Common myeloid progenitor, CD34-positive (primary cell): ENCODE results near the gene GTF3C1.
"Not testable (repeated sequence)": the region's sequence is repeated elsewhere in the genome, so short reads cannot be mapped to it uniquely, and the experiment has no call there.

Source experiments
- CTCF ChIA-PET: fragments of 350-600 bp; sonication (Branson Sonifier 250); formaldehyde crosslinking; loops from one replicate; lab custom pipeline; 2021; ENCODE audit warnings: antibody characterized with exemption; lab: Charles Lee
- POLR2A ChIA-PET: fragments of 350-600 bp; sonication (Branson Sonifier 250); formaldehyde crosslinking; loops from one replicate; lab custom pipeline; 2021; ENCODE audit warnings: antibody characterized with exemption; lab: Charles Lee
- DNase-seq, 3 donors: peaks; one replicate each; pipeline versions ENCODE4 v3.0.0 to v3.0.0-alpha.2; 2013
- H3K27ac ChIP-seq, 2 experiments: 1 replicate in 1 of 2; 2 replicates in 1 of 2; pipeline ENCODE4 v1.7.0; 2013; ENCODE audit warnings: inconsistent platforms in 2 of 2, low read length in 2 of 2, mild to moderate bottlenecking in 2 of 2, low read depth in 1 of 2, moderate library complexity in 1 of 2; ENCODE audit not compliant: severe bottlenecking in 2 of 2, insufficient read depth in 1 of 2, poor library complexity in 1 of 2
- H3K27me3 ChIP-seq, 5 experiments: replicated peaks in 2 of 5; 1 replicate in 3 of 5; 2 replicates in 2 of 5; pipeline versions ENCODE4 v1.6.1 to v1.7.0; 2013; ENCODE audit warnings: low read length in 4 of 5, mild to moderate bottlenecking in 2 of 5, moderate library complexity in 2 of 5, inconsistent platforms in 1 of 5; ENCODE audit not compliant: insufficient read depth in 5 of 5, control insufficient read depth in 4 of 5
- H3K36me3 ChIP-seq, 4 experiments: 1 replicate in 2 of 4; 2 replicates in 2 of 4; pipeline versions ENCODE4 v1.6.1 to v1.7.0; 2013; ENCODE audit warnings: low read length in 3 of 4, control low read depth in 1 of 4, mild to moderate bottlenecking in 1 of 4; ENCODE audit not compliant: control insufficient read depth in 4 of 4, insufficient read depth in 4 of 4
- H3K4me1 ChIP-seq, 4 experiments: 1 replicate in 3 of 4; 2 replicates in 1 of 4; pipeline versions ENCODE4 v1.6.1 to v1.7.1; 2013; ENCODE audit warnings: low read length in 3 of 4, mild to moderate bottlenecking in 3 of 4, control low read depth in 1 of 4, inconsistent platforms in 1 of 4, moderate library complexity in 1 of 4; ENCODE audit not compliant: control insufficient read depth in 4 of 4, insufficient read depth in 4 of 4; ENCODE audit errors: control extremely low read depth in 1 of 4
- H3K4me3 ChIP-seq, 7 experiments: 1 replicate in 4 of 7; 2 replicates in 3 of 7; pipeline versions ENCODE4 v1.5.1 to v1.7.0; 2013; ENCODE audit warnings: mild to moderate bottlenecking in 7 of 7, low read length in 6 of 7, moderate library complexity in 6 of 7, inconsistent platforms in 2 of 7, low read depth in 2 of 7, control low read depth in 1 of 7; ENCODE audit not compliant: insufficient read depth in 4 of 7, control insufficient read depth in 1 of 7; ENCODE audit errors: extremely low read depth in 1 of 7
- H3K9me3 ChIP-seq, 5 experiments: 1 replicate in 4 of 5; 2 replicates in 1 of 5; pipeline versions ENCODE4 v1.6.1 to v1.7.1; 2013; ENCODE audit warnings: low read length in 4 of 5, mild to moderate bottlenecking in 2 of 5, inconsistent platforms in 1 of 5, low read depth in 1 of 5, moderate library complexity in 1 of 5; ENCODE audit not compliant: control insufficient read depth in 4 of 5, insufficient read depth in 2 of 5; ENCODE audit errors: control extremely low read depth in 1 of 5
- WGBS: methylation state at CpG from one replicate; pipeline ENCODE4 v1.1.5; 2013; ENCODE audit not compliant: insufficient coverage; 5-methylcytosine and 5-hydroxymethylcytosine counted together

The GTF3C1 gene

DNA sequence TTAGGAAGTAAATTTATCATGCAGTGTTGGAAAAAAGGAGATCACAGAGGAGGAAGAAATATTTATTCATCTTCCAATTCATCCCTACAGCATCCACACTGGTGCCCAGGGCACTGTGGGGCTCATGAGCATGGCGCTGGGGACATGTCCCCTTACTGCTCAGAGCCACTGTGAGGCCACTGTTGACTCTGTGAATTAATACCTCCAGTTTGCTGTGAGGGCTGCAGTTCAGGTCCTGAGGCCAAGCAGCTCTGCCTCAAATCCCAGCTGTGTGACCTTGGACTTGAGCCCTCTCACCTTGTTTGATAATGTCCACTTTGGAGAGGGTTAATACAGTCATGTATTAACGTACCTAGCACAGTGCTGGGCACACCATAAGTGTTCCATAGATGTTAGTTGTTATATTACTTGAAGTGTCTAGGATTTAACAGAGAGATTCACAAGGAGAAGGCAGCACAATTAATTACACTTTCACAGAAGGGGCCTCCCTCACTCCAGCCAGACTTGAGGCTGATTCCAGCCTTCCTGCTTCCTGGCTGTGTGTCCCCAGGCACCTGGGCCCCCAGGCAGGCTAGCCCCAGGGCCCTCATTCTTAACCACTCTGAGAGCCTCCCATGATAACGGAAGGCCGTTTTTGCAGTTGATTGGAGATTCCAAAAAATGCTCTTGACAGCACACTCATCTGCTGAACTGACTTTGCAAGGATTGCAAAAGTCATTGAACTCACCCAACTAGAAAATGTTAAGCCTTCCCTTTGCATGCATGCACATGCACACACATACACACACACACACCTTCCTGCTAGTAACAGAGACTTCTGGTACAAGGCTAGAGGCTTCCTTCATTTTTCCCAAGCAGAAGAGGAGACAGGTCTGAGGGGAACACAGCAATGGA is 29.6 kb upstream of the GTF3C1 start:
- WGBS = 100% methylated on average over 3 of the region's 4 CpGs
- CTCF ChIA-PET = no interaction called here
- H3K27ac ChIP-seq = no peak overlapping the region

DNA sequence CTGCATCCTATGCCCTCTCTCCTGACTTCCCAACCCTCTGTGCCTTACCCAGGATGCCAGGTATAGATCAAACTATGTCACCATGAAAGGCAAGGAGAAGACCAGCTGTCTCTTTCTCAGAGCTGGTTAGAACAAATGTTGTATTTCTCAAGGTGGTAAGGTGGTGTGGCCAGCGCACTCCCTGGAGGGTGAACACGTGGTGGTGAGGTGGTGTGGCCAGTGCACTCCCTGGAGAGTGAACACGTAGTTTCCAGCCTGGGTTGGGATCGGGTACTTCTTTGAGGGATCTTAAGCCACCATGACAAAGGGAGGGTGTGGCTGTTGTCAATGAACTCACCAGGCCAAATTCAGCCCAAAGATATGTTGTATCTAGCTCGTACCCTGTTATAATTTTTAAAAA is 27.0 kb upstream of the GTF3C1 start:
- ChIA-PET POLR2A (no interaction called here), CTCF (no interaction called here)
- WGBS = 73% methylated on average over 4 of the region's 5 CpGs
- Histone ChIP-seq H3K36me3 (peaks cover 0 to 5% (median 2%) of the 10 kb centered on the region in 4 experiments), H3K4me1 (no peaks in the 10 kb centered on the region), H3K9me3 (no peaks in the 10 kb centered on the region), H3K27ac (no peak overlapping the region), H3K27me3 (no peaks in the 10 kb centered on the region), H3K4me3 (no peak overlapping the region)
- no peak for DNase-seq

More for the DNA sequence above, 29.6 kb upstream of the GTF3C1 start:
- H3K36me3 ChIP-seq = peaks cover 0 to 8% (median 5%) of the 10 kb centered on the region in 4 experiments
- DNase-seq = no peak
- peaks cover 0 to 6% (median 0%) of the 10 kb centered on the region in 4 experiments for H3K4me1 ChIP-seq
- H3K27me3 ChIP-seq = no peaks in the 10 kb centered on the region
- no peaks in the 10 kb centered on the region for H3K9me3 ChIP-seq
- no peak overlapping the region for H3K4me3 ChIP-seq
- POLR2A ChIA-PET = no interaction called here

- no peaks in the 10 kb centered on the region for H3K4me1 ChIP-seq
- H3K36me3 ChIP-seq = peaks cover 0 to 5% (median 1%) of the 10 kb centered on the region in 4 experiments
- DNase-seq = no peak
- H3K9me3 ChIP-seq = no peaks in the 10 kb centered on the region
- ChIA-PET CTCF (no interaction called here), POLR2A (no interaction called here)
- H3K27me3 ChIP-seq = no peaks in the 10 kb centered on the region
- 97% methylated on average over 5 of the region's 6 CpGs for WGBS
- no peak overlapping the region for H3K27ac ChIP-seq
- no peak overlapping the region for H3K4me3 ChIP-seq
These were observed 23.0 kb upstream of the GTF3C1 start for GRCh38 chr16:27572711-27573110.

GRCh38 chr16:27571433-27572326 is 22.0 kb upstream of the GTF3C1 start:
- Histone ChIP-seq H3K4me3 (no peak overlapping the region), H3K9me3 (no peaks in the 10 kb centered on the region), H3K4me1 (peaks cover 0 to under 1% (median under 1%) of the 10 kb centered on the region in 4 experiments), H3K27ac (no peak overlapping the region), H3K27me3 (no peaks in the 10 kb centered on the region), H3K36me3 (peaks cover 0 to 5% (median 1%) of the 10 kb centered on the region in 4 experiments)
- WGBS = 100% methylated on average over 6 of the region's 8 CpGs
- DNase-seq = no peak
- ChIA-PET CTCF (no interaction called here), POLR2A (no interaction called here)

DNA sequence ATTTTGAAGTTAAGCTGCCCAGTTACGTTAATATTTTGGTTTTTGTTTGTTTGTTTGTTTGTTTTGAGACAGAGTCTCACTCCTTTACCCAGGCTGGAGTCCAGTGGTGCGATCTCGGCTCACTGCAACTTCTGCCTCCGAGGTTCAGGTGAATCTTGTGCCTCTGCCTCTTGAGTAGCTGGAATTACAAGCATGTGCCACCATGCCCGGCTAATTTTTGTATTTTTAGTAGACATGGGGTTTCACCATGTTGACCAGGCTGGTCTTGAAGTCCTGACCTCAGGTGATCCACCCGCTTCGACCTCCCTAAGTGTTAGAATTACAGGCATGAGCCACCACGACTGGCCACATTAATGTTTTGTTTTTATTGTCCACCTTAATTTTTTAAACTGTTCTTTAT is 21.3 kb upstream of the GTF3C1 start:
- DNase-seq, POLR2A ChIA-PET: not testable (repeated sequence)
- 100% methylated on average over 5 of the region's 8 CpGs for WGBS

DNA sequence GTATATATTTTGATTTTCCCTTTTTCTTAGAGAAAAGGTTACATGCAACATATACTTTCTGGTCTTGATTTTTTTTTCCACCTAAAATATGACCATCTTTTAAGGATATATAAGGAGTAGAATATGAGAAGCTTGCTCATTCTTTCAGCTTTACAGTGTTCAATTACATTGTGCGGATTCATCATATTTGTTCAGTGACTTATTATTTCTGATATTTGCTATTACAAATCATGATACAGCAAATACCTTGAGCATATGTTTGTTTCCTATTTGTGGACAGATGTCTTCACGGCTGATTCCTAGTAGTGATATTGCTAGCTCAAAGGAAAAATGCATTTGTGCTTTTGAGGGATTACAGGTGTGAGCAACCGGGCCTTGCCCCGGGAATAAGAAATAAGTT is 18.4 kb upstream of the GTF3C1 start:
- no peak for DNase-seq
- Histone ChIP-seq H3K9me3 (no peaks in the 10 kb centered on the region), H3K27ac (no peak overlapping the region), H3K36me3 (no peaks in the 10 kb centered on the region), H3K4me1 (peaks cover 3 to 8% (median 6%) of the 10 kb centered on the region in 4 experiments), H3K4me3 (no peak overlapping the region), H3K27me3 (no peaks in the 10 kb centered on the region)
- POLR2A ChIA-PET = no interaction called here
- 100% methylated on average over 3 of the region's 4 CpGs for WGBS
- CTCF ChIA-PET = no interaction called here

More for the DNA sequence above, 21.3 kb upstream of the GTF3C1 start:
- not testable (repeated sequence) for H3K27ac ChIP-seq, H3K9me3 ChIP-seq, H3K27me3 ChIP-seq, H3K36me3 ChIP-seq, H3K4me3 ChIP-seq, H3K4me1 ChIP-seq
- CTCF ChIA-PET = interaction anchor here (0.6 kb wide), 1 partner anchor 22 kb away, joined by 4 read pairs; no protein-coding TSS in a partner anchor
